ENCODE measurements around the gene ANKIB1. TPM values are rescaled to one million over a fixed set of nuclear protein-coding genes. Genes with fewer than 3 reads are reported as not detected.

Gene ANKIB1
- total RNA-seq, 1 experiment from 2014 or later = 57.2 TPM

- Mint-ChIP-seq H3K27me3 (ENCODE audit: insufficient read depth, unreplicated experiment) (no peaks in the 10 kb centered on the region), H3K9me3 (ENCODE audit: unreplicated experiment) (peaks cover 10% of the 10 kb centered on the region), H3K4me3 (ENCODE audit: unreplicated experiment) (no peak overlapping the region), H3K36me3 (ENCODE audit: insufficient read depth, unreplicated experiment) (peaks cover 4% of the 10 kb centered on the region), H3K27ac (ENCODE audit: unreplicated experiment) (no peak overlapping the region), H3K4me1 (ENCODE audit: low read depth, unreplicated experiment) (peaks cover 6% of the 10 kb centered on the region)
- H3K27me3 ChIP-seq (replicated peaks; ENCODE audit: control insufficient read depth, insufficient read depth, low read length) = no peaks in the 10 kb centered on the region
- CTCF ChIA-PET = no interaction called here
- no peaks in the 10 kb centered on the region for H3K4me1 ChIP-seq
- H3K36me3 ChIP-seq (ENCODE audit: control insufficient read depth, insufficient read depth, low read length) = no peaks in the 10 kb centered on the region
- POLR2A ChIA-PET = no interaction called here
- intact Hi-C loops (cut with micrococcal nuclease; ENCODE audit: unreplicated experiment) = no loop called here
- H3K4me3 ChIP-seq (ENCODE audit: low read depth, low read length) = no peak overlapping the region
- no peak for TF ChIP-seq CTCF (IDR thresholded peaks at IDR 0.05; ENCODE audit: insufficient read depth in 1 of 2, low read depth in 1 of 2, low read length in 1 of 2, severe bottlenecking in 1 of 2, unreplicated experiment in 1 of 2)
- H3K9me3 ChIP-seq = peaks cover 3% of the 10 kb centered on the region
- no TSS peak for BruUV-seq (replicated peaks)
- DNase-seq = no peak
Measured at GRCh38 chr7:92255308-92255707, 9.5 kb downstream of the ANKIB1 start.

GRCh38 chr7:92259062-92259461 is 13.3 kb downstream of the ANKIB1 start:
- intact Hi-C loops (cut with micrococcal nuclease; ENCODE audit: unreplicated experiment) = no loop called here
- no peaks in the 10 kb centered on the region for H3K4me1 ChIP-seq
- ChIA-PET POLR2A (no interaction called here), CTCF (no interaction called here)
- Mint-ChIP-seq H3K27me3 (ENCODE audit: insufficient read depth, unreplicated experiment) (no peaks in the 10 kb centered on the region), H3K4me1 (ENCODE audit: low read depth, unreplicated experiment) (peaks cover 6% of the 10 kb centered on the region), H3K9me3 (ENCODE audit: unreplicated experiment) (peaks cover 10% of the 10 kb centered on the region), H3K36me3 (ENCODE audit: insufficient read depth, unreplicated experiment) (peaks cover 10% of the 10 kb centered on the region), H3K4me3 (ENCODE audit: unreplicated experiment) (no peak overlapping the region), H3K27ac (ENCODE audit: unreplicated experiment) (no peak overlapping the region)
- H3K4me3 ChIP-seq (ENCODE audit: low read depth, low read length) = no peak overlapping the region
- no TSS peak for BruUV-seq (replicated peaks)
- peaks cover 14% of the 10 kb centered on the region for H3K9me3 ChIP-seq
- no peaks in the 10 kb centered on the region for H3K27me3 ChIP-seq (replicated peaks; ENCODE audit: control insufficient read depth, insufficient read depth, low read length)
- H3K36me3 ChIP-seq (ENCODE audit: control insufficient read depth, insufficient read depth, low read length) = no peaks in the 10 kb centered on the region
- no peak for TF ChIP-seq CTCF (IDR thresholded peaks at IDR 0.05; ENCODE audit: insufficient read depth in 1 of 2, low read depth in 1 of 2, low read length in 1 of 2, severe bottlenecking in 1 of 2, unreplicated experiment in 1 of 2)
- DNase-seq = no peak

- TF ChIP-seq CTCF (IDR thresholded peaks at IDR 0.05; ENCODE audit: insufficient read depth in 1 of 2, low read depth in 1 of 2, low read length in 1 of 2, severe bottlenecking in 1 of 2, unreplicated experiment in 1 of 2) = no peak
- H3K36me3 ChIP-seq (ENCODE audit: control insufficient read depth, insufficient read depth, low read length) = no peaks in the 10 kb centered on the region
- Mint-ChIP-seq H3K9me3 (ENCODE audit: unreplicated experiment) (peaks cover 7% of the 10 kb centered on the region), H3K4me3 (ENCODE audit: unreplicated experiment) (no peak overlapping the region), H3K36me3 (ENCODE audit: insufficient read depth, unreplicated experiment) (peaks cover 10% of the 10 kb centered on the region), H3K4me1 (ENCODE audit: low read depth, unreplicated experiment) (peaks cover 6% of the 10 kb centered on the region), H3K27me3 (ENCODE audit: insufficient read depth, unreplicated experiment) (no peaks in the 10 kb centered on the region), H3K27ac (ENCODE audit: unreplicated experiment) (no peak overlapping the region)
- CTCF ChIA-PET = no interaction called here
- H3K27me3 ChIP-seq (replicated peaks; ENCODE audit: control insufficient read depth, insufficient read depth, low read length) = no peaks in the 10 kb centered on the region
- intact Hi-C loops (cut with micrococcal nuclease; ENCODE audit: unreplicated experiment) = no loop called here
- no peak overlapping the region for H3K4me3 ChIP-seq (ENCODE audit: low read depth, low read length)
- no peaks in the 10 kb centered on the region for H3K4me1 ChIP-seq
- POLR2A ChIA-PET = no interaction called here
- BruUV-seq (replicated peaks) = no TSS peak
- peaks cover 14% of the 10 kb centered on the region; the same call in 1 of the 2 replicates for H3K9me3 ChIP-seq
- DNase-seq = no peak
Measured at GRCh38 chr7:92259610-92260247, 14.0 kb downstream of the ANKIB1 start.

Measured in Caco-2 (cell line).